ENCODE results near the gene GTF3C4.

GRCh38 chr9:132712753-132713152 lies 42.5 kb downstream of the GTF3C4 start:
- TF ChIP-seq CTCF (conservative IDR thresholded peaks at IDR 0.05; ENCODE audit: low read depth, low read length) (no peak), EZH2 (IDR thresholded peaks at IDR 0.05; ENCODE audit: borderline replicate concordance, low read depth, low read length, poor library complexity, severe bottlenecking) (no peak)

Data from A673 (cell line).